Astrocyte of the spinal cord (primary cell): ENCODE measurements around the gene SPTA1.

ENCODE experiments used
- DNase-seq: peaks from one replicate; pipeline ENCODE4 v3.0.0; 2011; ENCODE audit warnings: low read depth, low spot score
- H3K4me3 ChIP-seq: 2 replicates; pipeline ENCODE4 v1.5.1; 2011; ENCODE audit warnings: low read depth, mild to moderate bottlenecking, low read length, moderate library complexity
- CTCF ChIP-seq: IDR thresholded peaks from 2 replicates; pipeline ENCODE4 v1.5.1; 2012; ENCODE audit warnings: low read depth, mild to moderate bottlenecking, low read length, inconsistent platforms
- in situ Hi-C: cut with HindIII; loops from 2 replicates; pipeline ENCODE4 v1.10.0; 2017; ENCODE audit warnings: low sequenced_read_pairs

SPTA1 gene

GRCh38 chr1:158600735-158601134 is 85.8 kb downstream of the SPTA1 start:
- in situ Hi-C loops: no loop called here
- no peak for TF ChIP-seq CTCF
- H3K4me3 ChIP-seq: no peak overlapping the region
- DNase-seq: no peak

- in situ Hi-C loops: no loop called here
- TF ChIP-seq CTCF: no peak
- H3K4me3 ChIP-seq: no peak overlapping the region
- no peak for DNase-seq
Measured at GRCh38 chr1:158586942-158587341, 99.6 kb downstream of the SPTA1 start.

- in situ Hi-C loops: no loop called here
- no peak for TF ChIP-seq CTCF
- no peak for DNase-seq
- no peak overlapping the region for H3K4me3 ChIP-seq
Measured at GRCh38 chr1:158583962-158584361, 102.6 kb downstream of the SPTA1 start.

- H3K4me3 ChIP-seq: no peak within 1 kb of the TSS
- in situ Hi-C loops: no loop called here
- DNase-seq: no peak
- no peak for TF ChIP-seq CTCF
Measured at GRCh38 chr1:158579733-158580132, 106.8 kb downstream of the SPTA1 start, which contains the start of gene OR10X1. TSS of gene OR10X1 (minus strand) at chr1:158579899. CDS start at chr1:158579899, 0 bp downstream.

GRCh38 chr1:158577561-158577960 is 109.0 kb downstream of the SPTA1 start:
- TF ChIP-seq CTCF: no peak
- in situ Hi-C loops: no loop called here
- H3K4me3 ChIP-seq: no peak overlapping the region
- no peak for DNase-seq

GRCh38 chr1:158572226-158572625 is 114.3 kb downstream of the SPTA1 start:
- no peak for DNase-seq

More at GRCh38 chr1:158572226-158572625, 114.3 kb downstream of the SPTA1 start:
- no peak overlapping the region for H3K4me3 ChIP-seq
- TF ChIP-seq CTCF: no peak
- in situ Hi-C loops: no loop called here
